HG02970 (cell line): Measurements from ENCODE around the gene KCNH2.
"Not testable (repeated sequence)": the region's sequence is repeated elsewhere in the genome, so short reads cannot be mapped to it uniquely, and the experiment has no call there.

Source experiments
- ATAC-seq: cut with Tn5 transposase; IDR thresholded peaks from one replicate; pipeline ENCODE4 v1.9.1; 2021; ENCODE audit warnings: mild to moderate bottlenecking, moderate library complexity, moderate number of reproducible peaks; ENCODE audit not compliant: unreplicated experiment, low FRiP score

Gene KCNH2

GRCh38 chr7:150978126-150978789 is at the start of gene KCNH2:
Gene KCNH2, minus strand, starts transcription at chr7:150978321. Its CDS starts 408 bp downstream, at chr7:150977913.
- ATAC-seq = no peak

GRCh38 chr7:151027728-151028130 is 49.6 kb upstream of the KCNH2 start:
- ATAC-seq = not testable (repeated sequence)

GRCh38 chr7:151026771-151027727 is 48.9 kb upstream of the KCNH2 start:
- not testable (repeated sequence) for ATAC-seq

GRCh38 chr7:151025924-151026671 is 48.0 kb upstream of the KCNH2 start:
- ATAC-seq = no peak

- ATAC-seq = no peak
Observed at GRCh38 chr7:151024435-151025056, 46.4 kb upstream of the KCNH2 start, which contains the start of gene ATG9B. Gene ATG9B, minus strand, starts transcription at chr7:151024494. Its CDS starts 71 bp downstream, at chr7:151024423.

- no peak for ATAC-seq
Observed at GRCh38 chr7:151023232-151023631, 45.1 kb upstream of the KCNH2 start.

- no peak for ATAC-seq
Observed at GRCh38 chr7:151020231-151020630, 42.1 kb upstream of the KCNH2 start.

- ATAC-seq = no peak
Observed at GRCh38 chr7:151019130-151019447, 41.0 kb upstream of the KCNH2 start.

- no peak for ATAC-seq
Observed at GRCh38 chr7:151018421-151019129, 40.5 kb upstream of the KCNH2 start.

- ATAC-seq = peak; percentile 44
Observed at GRCh38 chr7:151017953-151018420, 39.9 kb upstream of the KCNH2 start.

GRCh38 chr7:151017370-151017952 is 39.3 kb upstream of the KCNH2 start:
- no peak for ATAC-seq

GRCh38 chr7:151016942-151017341 is 38.8 kb upstream of the KCNH2 start:
- no peak for ATAC-seq

- no peak for ATAC-seq
Observed at GRCh38 chr7:151016505-151016904, 38.4 kb upstream of the KCNH2 start.

- ATAC-seq = no peak
Observed at GRCh38 chr7:151015967-151016366, 37.8 kb upstream of the KCNH2 start.

- no peak for ATAC-seq
Observed at GRCh38 chr7:151014950-151015349, 36.8 kb upstream of the KCNH2 start.

- no peak for ATAC-seq
Observed at GRCh38 chr7:151013733-151014497, 35.8 kb upstream of the KCNH2 start.

GRCh38 chr7:151013356-151013732 is 35.2 kb upstream of the KCNH2 start:
- ATAC-seq = no peak

GRCh38 chr7:151012911-151013347 is 34.8 kb upstream of the KCNH2 start:
- no peak for ATAC-seq
